LNCaP clone FGC (cell line): Measurements from ENCODE around the gene SPRED2.

Source experiments
- DNase-seq: peaks from one replicate; pipeline ENCODE4 v3.0.0-alpha.2; 2011; ENCODE audit warnings: low read depth
- H3K4me3 ChIP-seq: 2 replicates; pipeline ENCODE4 v1.5.1; 2011; ENCODE audit warnings: mild to moderate bottlenecking, low read depth, low read length, control low read depth
- TF ChIP-seq, protein P1 (sequence below): IDR thresholded peaks from 2 replicates; pipeline ENCODE4 v1.5.1; 2012; ENCODE audit warnings: mild to moderate bottlenecking; ENCODE audit not compliant: control insufficient read depth, insufficient read depth; ENCODE audit errors: extremely low read depth

Gene SPRED2, protein sequence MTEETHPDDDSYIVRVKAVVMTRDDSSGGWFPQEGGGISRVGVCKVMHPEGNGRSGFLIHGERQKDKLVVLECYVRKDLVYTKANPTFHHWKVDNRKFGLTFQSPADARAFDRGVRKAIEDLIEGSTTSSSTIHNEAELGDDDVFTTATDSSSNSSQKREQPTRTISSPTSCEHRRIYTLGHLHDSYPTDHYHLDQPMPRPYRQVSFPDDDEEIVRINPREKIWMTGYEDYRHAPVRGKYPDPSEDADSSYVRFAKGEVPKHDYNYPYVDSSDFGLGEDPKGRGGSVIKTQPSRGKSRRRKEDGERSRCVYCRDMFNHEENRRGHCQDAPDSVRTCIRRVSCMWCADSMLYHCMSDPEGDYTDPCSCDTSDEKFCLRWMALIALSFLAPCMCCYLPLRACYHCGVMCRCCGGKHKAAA

GRCh38 chr2:65432227-65433190, at the start of gene SPRED2:
TSS of gene SPRED2 (minus strand) at chr2:65432599. CDS start at chr2:65431987, 612 bp downstream.
- H3K4me3 ChIP-seq = peak within 1 kb of the TSS; percentile 61
- DNase-seq = peak; percentile 84
- TF ChIP-seq, protein P1, sequence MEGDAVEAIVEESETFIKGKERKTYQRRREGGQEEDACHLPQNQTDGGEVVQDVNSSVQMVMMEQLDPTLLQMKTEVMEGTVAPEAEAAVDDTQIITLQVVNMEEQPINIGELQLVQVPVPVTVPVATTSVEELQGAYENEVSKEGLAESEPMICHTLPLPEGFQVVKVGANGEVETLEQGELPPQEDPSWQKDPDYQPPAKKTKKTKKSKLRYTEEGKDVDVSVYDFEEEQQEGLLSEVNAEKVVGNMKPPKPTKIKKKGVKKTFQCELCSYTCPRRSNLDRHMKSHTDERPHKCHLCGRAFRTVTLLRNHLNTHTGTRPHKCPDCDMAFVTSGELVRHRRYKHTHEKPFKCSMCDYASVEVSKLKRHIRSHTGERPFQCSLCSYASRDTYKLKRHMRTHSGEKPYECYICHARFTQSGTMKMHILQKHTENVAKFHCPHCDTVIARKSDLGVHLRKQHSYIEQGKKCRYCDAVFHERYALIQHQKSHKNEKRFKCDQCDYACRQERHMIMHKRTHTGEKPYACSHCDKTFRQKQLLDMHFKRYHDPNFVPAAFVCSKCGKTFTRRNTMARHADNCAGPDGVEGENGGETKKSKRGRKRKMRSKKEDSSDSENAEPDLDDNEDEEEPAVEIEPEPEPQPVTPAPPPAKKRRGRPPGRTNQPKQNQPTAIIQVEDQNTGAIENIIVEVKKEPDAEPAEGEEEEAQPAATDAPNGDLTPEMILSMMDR = no peak

DNA sequence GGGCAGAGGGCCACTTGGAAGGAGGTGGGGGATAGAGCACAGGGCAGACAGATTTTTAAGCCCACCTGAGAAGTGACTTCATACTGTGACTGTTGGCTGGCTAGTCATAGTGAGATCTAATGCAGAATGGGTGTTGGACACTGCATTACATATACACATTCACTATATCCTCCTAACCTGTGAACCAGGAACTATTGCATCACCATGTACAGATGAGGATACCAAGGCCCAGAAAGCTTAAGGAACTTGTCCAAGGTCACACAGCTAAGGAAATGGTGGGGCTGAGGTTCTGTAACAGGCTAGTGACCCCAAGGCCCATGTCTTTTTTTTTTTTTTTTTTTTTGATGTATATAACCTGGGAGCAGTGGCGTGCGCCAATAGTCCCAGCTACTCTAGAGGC, 49.6 kb upstream of the SPRED2 start:
- TF ChIP-seq, protein P1 = no peak
- H3K4me3 ChIP-seq = no peak overlapping the region
- DNase-seq = no peak

- TF ChIP-seq, protein P1 = no peak
- no peak for DNase-seq
- no peak overlapping the region for H3K4me3 ChIP-seq
Measured at GRCh38 chr2:65479524-65479923, 47.1 kb upstream of the SPRED2 start.

DNA sequence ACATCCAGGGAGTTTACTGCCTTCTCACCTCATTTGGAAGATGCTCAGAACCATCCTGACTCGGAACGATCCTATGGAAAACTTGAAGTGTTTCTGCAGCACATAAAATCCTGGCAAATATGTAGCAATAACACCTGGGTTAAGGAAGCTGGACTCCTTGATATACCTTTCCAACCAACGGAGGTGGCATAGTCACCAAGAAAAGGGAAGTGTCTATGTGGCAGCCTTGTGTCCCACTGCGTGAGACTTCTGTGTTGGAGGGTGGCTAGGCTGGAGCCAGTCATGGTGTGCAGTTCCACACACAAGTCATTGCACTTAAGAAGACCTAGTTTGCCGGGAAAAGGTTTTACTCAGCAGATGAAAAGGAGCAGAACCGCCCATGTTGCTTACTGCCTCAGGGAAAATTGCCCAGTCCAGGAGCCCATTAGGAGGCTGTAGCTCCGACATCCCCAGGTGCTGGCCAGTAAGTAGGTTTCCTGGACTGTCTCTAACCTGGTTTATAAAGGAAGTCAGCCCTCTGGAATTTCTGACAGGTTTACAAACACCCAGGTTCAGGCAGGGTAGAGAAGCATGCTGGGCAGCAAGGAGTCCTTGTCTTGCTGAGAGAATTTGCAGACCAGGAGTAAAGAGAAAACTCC, 46.2 kb upstream of the SPRED2 start:
- DNase-seq = no peak
- TF ChIP-seq, protein P1 = no peak
- no peak overlapping the region for H3K4me3 ChIP-seq

DNA sequence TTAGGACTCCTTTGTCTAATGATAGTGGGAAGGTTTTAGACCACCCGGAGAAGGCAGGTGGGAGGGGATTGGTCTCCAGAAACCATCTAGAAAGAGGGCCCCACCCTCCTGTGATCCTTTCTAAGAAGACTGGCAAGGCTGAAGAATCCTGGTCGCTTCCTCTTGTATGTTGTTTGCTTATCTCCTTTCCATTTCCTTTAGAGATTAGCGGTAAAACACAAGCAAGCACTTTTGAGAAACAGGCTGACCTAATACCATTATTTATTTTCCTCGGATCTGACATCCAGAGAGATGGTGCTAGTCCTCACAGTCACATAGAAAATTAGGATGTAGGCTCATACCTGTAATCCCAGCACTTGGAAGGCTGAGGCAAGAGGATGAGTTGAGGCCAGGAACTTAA, 45.2 kb upstream of the SPRED2 start:
- no peak overlapping the region for H3K4me3 ChIP-seq
- DNase-seq = no peak
- TF ChIP-seq, protein P1 = no peak

DNA sequence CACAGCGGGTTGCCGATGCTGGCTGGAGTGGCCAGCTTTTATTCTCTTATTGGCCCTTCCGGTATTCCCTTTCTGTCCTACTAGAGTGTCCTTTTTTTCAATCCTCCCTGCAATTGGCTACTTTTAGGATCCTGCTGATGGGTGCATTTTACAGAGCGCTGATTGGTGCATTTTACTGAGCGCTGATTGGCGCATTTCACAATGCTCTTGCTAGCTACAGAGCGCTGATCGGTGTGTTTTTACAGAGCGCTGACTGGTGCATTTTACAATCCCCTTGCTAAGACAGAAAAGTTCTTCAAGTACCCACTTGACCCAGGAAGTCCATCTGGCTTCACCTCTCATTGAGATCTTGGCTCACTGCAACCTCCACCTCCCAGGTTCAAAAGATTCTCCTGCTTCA, 44.4 kb upstream of the SPRED2 start:
- no peak overlapping the region for H3K4me3 ChIP-seq
- DNase-seq = no peak
- TF ChIP-seq, protein P1 = no peak
